ENCODE measurements around the gene RAB11FIP4. TPM values are rescaled to one million over a fixed set of nuclear protein-coding genes. Genes with fewer than 3 reads are reported as not detected.
A peak's percentile ranks its signal among the peaks of the same experiment; 100 is the strongest.

Gene RAB11FIP4
- total and polyA plus RNA-seq, 9 of the 15 experiments (the other 6 are each of a cell fraction or from before 2014, with no cell fraction given) = 0.62 to 16.6 (median 8.9) TPM

DNA sequence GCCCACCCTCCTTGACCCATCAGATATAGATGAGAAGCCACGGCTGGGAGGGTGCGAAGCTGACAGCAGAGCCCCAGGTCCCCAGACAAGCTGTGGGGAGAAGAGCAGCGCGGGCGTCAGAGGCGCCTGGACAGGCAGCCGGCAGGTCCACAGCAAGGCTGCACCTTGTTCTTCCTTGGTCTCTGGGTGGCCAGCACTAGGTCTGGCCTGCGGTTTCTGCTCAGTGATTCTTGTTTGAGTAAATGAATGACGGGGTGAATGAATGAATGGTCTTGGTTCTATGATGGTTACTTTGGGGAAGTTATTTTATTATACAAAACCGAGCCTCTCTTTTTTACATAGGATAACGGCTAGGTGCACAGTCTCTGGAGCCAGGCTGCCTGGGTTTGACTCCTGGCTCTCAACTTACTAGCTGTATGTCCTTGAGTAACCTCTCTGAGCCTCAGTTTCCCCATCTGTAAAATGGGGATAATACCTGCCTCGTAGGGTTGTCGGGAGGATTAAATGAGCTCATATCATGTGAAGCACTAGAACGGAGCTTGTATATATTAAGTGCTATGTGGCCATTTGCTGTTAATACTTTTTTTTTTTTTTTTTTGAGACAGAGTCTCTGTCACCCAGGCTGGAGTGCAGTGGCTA, 86.1 kb downstream of the RAB11FIP4 start:
- intact Hi-C loops (cut with micrococcal nuclease) (no loop called here), in situ Hi-C loops (cut with MboI) (no loop called here)
- Histone ChIP-seq H3K9ac (ENCODE audit: insufficient read depth in 1 of 2, low read depth in 2 of 2, low read length in 2 of 2) (0 out of 4 replicates have a peak overlapping the region, but pooled peaks of 1 of the 2 experiments have one; percentile 50), H3K4me3 (no peak overlapping the region), H3K9me3 (replicated peaks; ENCODE audit: control insufficient read depth, insufficient read depth, low read depth, low read length) (no peaks in the 10 kb centered on the region), H2AFZ (ENCODE audit: low read depth, low read length) (no peak overlapping the region), H3K9me1 (ENCODE audit: control insufficient read depth, insufficient read depth, low read length) (no peaks in the 10 kb centered on the region), H3K79me2 (ENCODE audit: control insufficient read depth, insufficient read depth, low read length) (no peaks in the 10 kb centered on the region), H3K27me3 (ENCODE audit: control insufficient read depth in 2 of 2, insufficient read depth in 2 of 2, low read length in 2 of 2) (peaks cover 0 to 9% of the 10 kb centered on the region in 2 experiments; a peak in 3 of 5 replicates), H3K36me3 (ENCODE audit: control insufficient read depth, insufficient read depth, low read length) (no peaks in the 10 kb centered on the region), H3K27ac (ENCODE audit: extremely low read depth, low read depth, low read length) (no peak overlapping the region), H3K4me2 (ENCODE audit: insufficient read depth, low read length) (no peak overlapping the region), H4K20me1 (replicated peaks; ENCODE audit: control insufficient read depth, insufficient read depth, low read length) (no peaks in the 10 kb centered on the region), H3K4me1 (replicated peaks in 1 of 2; ENCODE audit: control insufficient read depth in 2 of 2, insufficient read depth in 2 of 2, low read length in 2 of 2) (peaks cover 0 to 12% of the 10 kb centered on the region in 2 experiments; a peak in 3 of 5 replicates)
- FAIRE-seq = no peak
- ChIA-PET POLR2A (interaction anchor here (1.6 kb wide), 1 partner anchor 10 kb away, joined by 5 read pairs; no protein-coding TSS in a partner anchor), CTCF (ENCODE audit: low intra/inter-chr PET ratio) (no interaction called here)
- 33% methylated on average over 14 of the region's 14 CpGs for WGBS (ENCODE audit: insufficient coverage, low coverage, missing lambda C conversion rate)
- no TSS peak for BruUV-seq (replicated peaks)
- ATAC-seq = peak; percentile 21; the same call in 1 of the 3 replicates
- DNase-seq (ENCODE audit: extremely low read depth in 1 of 4, low spot score in 3 of 4) = no peak
- TF ChIP-seq YY1 (IDR thresholded peaks at IDR 0.05; ENCODE audit: borderline replicate concordance in 1 of 3, control insufficient read depth in 1 of 3, extremely low read depth in 1 of 3, insufficient read depth in 3 of 3, insufficient read length in 1 of 3, insufficient replicate concordance in 2 of 3, low read depth in 1 of 3, low read length in 2 of 3) (peak in 1 of 3 experiments; percentile 1), RHOXF2B (CRISPR knock-in tag; conservative IDR thresholded peaks at IDR 0.05) (no peak), PHF20 (IDR thresholded peaks at IDR 0.05; ENCODE audit: partially characterized antibody) (no peak), ZNF311 (CRISPR knock-in tag; IDR thresholded peaks at IDR 0.05) (no peak), PURB (CRISPR knock-in tag; IDR thresholded peaks at IDR 0.05; ENCODE audit: low read depth) (no peak), YBX1 (IDR thresholded peaks at IDR 0.05) (no peak), ZNF24 (IDR thresholded peaks at IDR 0.05) (peak; percentile 65; the same call in 1 of the 2 replicates), FOXM1 (IDR thresholded peaks at IDR 0.05; ENCODE audit: low read depth) (no peak), FOXM1 (CRISPR knock-in tag; IDR thresholded peaks at IDR 0.05; ENCODE audit: low read depth) (no peak), ADNP (tag; IDR thresholded peaks at IDR 0.05) (peak; percentile 46), GABPB2 (CRISPR knock-in tag; conservative IDR thresholded peaks at IDR 0.05) (no peak), CEBPB (tag; IDR thresholded peaks at IDR 0.05) (no peak), ZNF57 (CRISPR knock-in tag; IDR thresholded peaks at IDR 0.05) (no peak), ZNF699 (CRISPR knock-in tag; IDR thresholded peaks at IDR 0.05; ENCODE audit: insufficient replicate concordance) (no peak), RCOR1 (IDR thresholded peaks at IDR 0.05; ENCODE audit: borderline replicate concordance in 1 of 2, low read depth in 2 of 2, low read length in 2 of 2) (peak in 1 of 2 experiments; percentile 36; a peak in 1 of 4 replicates), RBM25 (IDR thresholded peaks at IDR 0.05; ENCODE audit: low read depth, low read length, severe bottlenecking) (peak; percentile 88), GATAD2B (IDR thresholded peaks at IDR 0.05; ENCODE audit: borderline replicate concordance) (no peak)
- TF ChIP-seq, protein P1, sequence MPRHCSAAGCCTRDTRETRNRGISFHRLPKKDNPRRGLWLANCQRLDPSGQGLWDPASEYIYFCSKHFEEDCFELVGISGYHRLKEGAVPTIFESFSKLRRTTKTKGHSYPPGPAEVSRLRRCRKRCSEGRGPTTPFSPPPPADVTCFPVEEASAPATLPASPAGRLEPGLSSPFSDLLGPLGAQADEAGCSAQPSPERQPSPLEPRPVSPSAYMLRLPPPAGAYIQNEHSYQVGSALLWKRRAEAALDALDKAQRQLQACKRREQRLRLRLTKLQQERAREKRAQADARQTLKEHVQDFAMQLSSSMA (CRISPR knock-in tag; IDR thresholded peaks at IDR 0.05) = no peak
- TF ChIP-seq, protein P2, sequence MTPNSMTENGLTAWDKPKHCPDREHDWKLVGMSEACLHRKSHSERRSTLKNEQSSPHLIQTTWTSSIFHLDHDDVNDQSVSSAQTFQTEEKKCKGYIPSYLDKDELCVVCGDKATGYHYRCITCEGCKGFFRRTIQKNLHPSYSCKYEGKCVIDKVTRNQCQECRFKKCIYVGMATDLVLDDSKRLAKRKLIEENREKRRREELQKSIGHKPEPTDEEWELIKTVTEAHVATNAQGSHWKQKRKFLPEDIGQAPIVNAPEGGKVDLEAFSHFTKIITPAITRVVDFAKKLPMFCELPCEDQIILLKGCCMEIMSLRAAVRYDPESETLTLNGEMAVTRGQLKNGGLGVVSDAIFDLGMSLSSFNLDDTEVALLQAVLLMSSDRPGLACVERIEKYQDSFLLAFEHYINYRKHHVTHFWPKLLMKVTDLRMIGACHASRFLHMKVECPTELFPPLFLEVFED (CRISPR knock-in tag; conservative IDR thresholded peaks at IDR 0.05) = no peak

Measured in K562 (cell line).